HG02852 (cell line): ENCODE data around the gene TTC12.

Experiments
- ATAC-seq: cut with Tn5 transposase; IDR thresholded peaks from one replicate; pipeline ENCODE4 v1.9.1; 2021; ENCODE audit warnings: mild to moderate bottlenecking, moderate library complexity; ENCODE audit not compliant: unreplicated experiment

Gene TTC12

GRCh38 chr11:113398669-113399430 is 84.5 kb downstream of the TTC12 start:
- ATAC-seq, result no peak

DNA sequence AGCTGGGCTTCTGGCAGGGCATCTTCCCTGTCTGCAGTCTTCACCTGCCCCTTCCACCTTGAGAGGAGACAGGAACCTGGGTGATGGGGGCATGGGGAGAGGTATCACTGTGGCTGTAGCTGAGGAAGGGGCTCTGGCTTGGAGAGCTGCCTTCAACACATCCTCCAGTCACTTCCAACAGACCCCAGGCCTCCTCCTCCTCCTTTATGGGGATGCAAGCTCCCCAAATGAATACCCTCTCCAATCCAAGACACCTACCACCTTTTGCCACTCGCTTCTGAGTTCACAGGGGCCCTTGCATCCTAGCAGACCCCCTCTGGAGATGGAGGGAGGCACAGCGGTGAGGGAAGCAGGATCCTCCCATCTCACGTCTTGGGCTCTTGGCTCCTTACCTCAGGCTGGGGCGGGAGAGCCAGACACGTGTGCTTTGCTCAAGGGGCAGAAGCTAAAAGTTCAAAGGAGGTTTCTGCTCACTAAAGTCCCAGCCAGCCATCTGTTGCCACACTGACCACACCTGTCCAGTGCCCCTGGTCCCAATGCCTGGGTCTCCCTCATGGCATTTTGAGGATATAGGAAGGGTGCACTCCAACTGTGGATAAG is 86.3 kb downstream of the TTC12 start:
- ATAC-seq, result no peak

DNA sequence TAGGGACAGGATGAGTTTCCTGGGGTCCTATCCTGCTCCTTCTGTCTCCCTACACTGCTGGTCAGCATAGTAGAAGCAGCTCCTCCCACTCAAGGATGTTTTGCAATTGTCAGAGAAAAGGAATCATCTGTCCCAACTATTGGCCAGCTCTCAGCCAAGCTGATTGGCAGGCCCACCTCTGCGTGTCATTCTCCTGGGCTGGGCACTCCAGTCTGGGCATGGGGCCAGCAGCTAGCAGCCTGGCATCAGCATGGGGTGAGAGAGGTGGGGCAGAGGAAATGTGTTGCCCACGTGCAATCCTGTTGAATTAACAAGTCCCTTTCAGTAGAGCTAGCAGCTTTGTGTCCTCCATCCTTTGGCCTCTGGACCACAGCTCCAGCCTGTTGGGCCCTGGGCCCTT is 87.3 kb downstream of the TTC12 start:
- no peak for ATAC-seq

DNA sequence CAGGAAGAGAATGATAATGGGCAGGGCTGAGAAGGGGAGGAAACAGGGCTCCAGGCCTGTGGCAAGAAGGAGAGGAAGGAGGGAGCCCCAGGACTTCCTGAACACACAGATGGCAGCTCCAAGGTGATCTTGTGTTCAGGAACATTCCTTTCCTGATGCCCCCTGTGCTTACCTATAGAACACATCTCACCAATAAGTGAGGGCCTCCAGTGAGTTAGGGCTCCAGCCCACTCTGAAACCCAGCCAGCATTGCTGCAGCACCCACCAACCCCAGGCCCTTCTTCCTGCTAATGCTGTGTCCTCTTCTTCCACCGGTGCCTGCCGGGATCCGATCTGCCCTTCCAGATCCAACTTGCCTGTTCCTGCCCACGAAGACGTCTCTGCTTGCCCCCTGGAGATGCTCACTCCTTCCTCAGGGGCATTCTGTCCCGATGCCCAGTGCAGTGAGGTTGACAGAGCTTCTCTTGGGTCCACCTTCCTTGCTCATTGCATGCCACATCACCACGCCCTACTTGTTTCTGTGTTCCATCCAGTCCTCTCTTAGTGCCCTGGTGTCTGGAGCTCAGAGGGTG is 90.6 kb downstream of the TTC12 start:
- ATAC-seq, result no peak

- no peak for ATAC-seq
These were observed 91.5 kb downstream of the TTC12 start for GRCh38 chr11:113405724-113406478.

- no peak for ATAC-seq
These were observed 92.8 kb downstream of the TTC12 start for GRCh38 chr11:113407163-113407562.

DNA sequence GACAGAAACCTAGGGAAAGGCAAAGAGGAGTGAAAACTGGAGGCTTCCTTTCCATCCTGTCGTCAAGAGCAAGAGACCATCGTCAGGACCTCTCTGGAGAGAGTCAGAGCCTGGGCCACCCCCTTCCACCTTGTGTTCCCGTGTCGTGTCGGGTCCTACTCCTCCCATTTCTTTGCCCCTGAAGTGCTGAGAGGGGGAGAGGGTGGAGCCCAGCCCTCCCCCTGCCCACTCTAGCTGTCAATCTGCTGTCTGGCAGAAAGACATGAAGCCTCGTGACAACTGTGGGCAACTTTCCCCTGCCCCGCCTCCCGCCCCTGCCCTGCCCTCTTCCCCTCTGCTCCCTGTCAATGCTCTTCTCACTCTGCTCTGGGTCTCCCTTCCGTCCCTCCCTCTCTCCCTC is 93.8 kb downstream of the TTC12 start:
- no peak for ATAC-seq

- no peak for ATAC-seq
These were observed 94.5 kb downstream of the TTC12 start for GRCh38 chr11:113408887-113409286.

DNA sequence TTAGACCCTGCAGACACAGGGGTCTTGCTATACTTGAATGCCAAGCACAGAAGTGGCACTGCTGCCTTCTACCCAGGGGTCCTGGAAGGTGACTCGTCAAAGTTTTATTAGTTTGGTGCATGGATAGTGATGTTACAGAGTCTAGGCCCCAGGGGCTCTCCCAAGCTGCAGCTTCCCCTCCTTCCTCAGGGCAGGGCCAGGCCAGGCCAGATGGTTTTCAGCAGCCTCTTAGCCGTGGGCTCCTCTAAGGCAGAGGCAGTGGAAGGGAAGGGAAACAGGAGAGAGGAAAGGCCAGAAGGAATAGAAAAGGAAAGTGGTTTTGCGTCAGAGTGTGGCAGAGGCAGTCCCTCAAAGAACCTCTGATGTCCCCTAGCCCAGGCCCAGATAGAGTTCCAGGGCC is 95.1 kb downstream of the TTC12 start:
- ATAC-seq, result no peak

GRCh38 chr11:113410414-113411135 is 96.2 kb downstream of the TTC12 start:
- ATAC-seq, result no peak

- no peak for ATAC-seq
These were observed 97.2 kb downstream of the TTC12 start for GRCh38 chr11:113411536-113411935.

GRCh38 chr11:113412675-113413074 is 98.3 kb downstream of the TTC12 start:
- ATAC-seq, result no peak

GRCh38 chr11:113415343-113415742 is 101.0 kb downstream of the TTC12 start:
- no peak for ATAC-seq
